Mucosa of rectum (tissue), 2 donors: ENCODE data around the gene DPP7.
"Not testable (repeated sequence)": the region's sequence is repeated elsewhere in the genome, so short reads cannot be mapped to it uniquely, and the experiment has no call there.

Source experiments
- H3K27ac ChIP-seq, 2 donors: one replicate each; pipeline ENCODE4 v1.7.0; 2013; ENCODE audit warnings: inconsistent platforms in 2 of 2, low read depth in 2 of 2, low read length in 2 of 2
- H3K27me3 ChIP-seq, 2 donors: one replicate each; pipeline ENCODE4 v1.7.0; 2013; ENCODE audit warnings: low read length in 2 of 2; ENCODE audit not compliant: control insufficient read depth in 2 of 2, insufficient read depth in 2 of 2
- H3K36me3 ChIP-seq, 2 donors: one replicate each; pipeline ENCODE4 v1.7.0; 2013; ENCODE audit warnings: low read length in 2 of 2; ENCODE audit not compliant: control insufficient read depth in 2 of 2, insufficient read depth in 2 of 2
- H3K4me1 ChIP-seq, 2 donors: one replicate each; pipeline ENCODE4 v1.7.0; 2013; ENCODE audit warnings: low read length in 2 of 2, mild to moderate bottlenecking in 1 of 2; ENCODE audit not compliant: control insufficient read depth in 2 of 2, insufficient read depth in 2 of 2
- H3K4me3 ChIP-seq, 2 donors: one replicate each; pipeline ENCODE4 v1.7.0; 2013; ENCODE audit warnings: low read length in 2 of 2
- H3K9ac ChIP-seq, 2 donors: one replicate each; pipeline ENCODE4 v1.7.0; 2013; ENCODE audit warnings: low read length in 2 of 2, low read depth in 1 of 2, mild to moderate bottlenecking in 1 of 2
- H3K9me3 ChIP-seq, 2 donors: one replicate each; pipeline ENCODE4 v1.7.0; 2013; ENCODE audit warnings: low read length in 2 of 2; ENCODE audit not compliant: control insufficient read depth in 2 of 2
- donor health status: healthy.
- donor health status: Normal muscosa, but diverticular disease.

The DPP7 gene

GRCh38 chr9:137128862-137129455, 14.4 kb upstream of the DPP7 start:
- peak overlapping the region; percentile 47 to 70 for H3K9ac ChIP-seq
- H3K4me3 ChIP-seq: peak overlapping the region; percentile 79 to 80
- no peaks in the 10 kb centered on the region for H3K9me3 ChIP-seq
- no peaks in the 10 kb centered on the region for H3K36me3 ChIP-seq
- no peaks in the 10 kb centered on the region for H3K27me3 ChIP-seq
- H3K27ac ChIP-seq: peak overlapping the region in 1 of 2 donors; percentile 52
- peaks cover 16 to 22% of the 10 kb centered on the region in 2 donors for H3K4me1 ChIP-seq

DNA sequence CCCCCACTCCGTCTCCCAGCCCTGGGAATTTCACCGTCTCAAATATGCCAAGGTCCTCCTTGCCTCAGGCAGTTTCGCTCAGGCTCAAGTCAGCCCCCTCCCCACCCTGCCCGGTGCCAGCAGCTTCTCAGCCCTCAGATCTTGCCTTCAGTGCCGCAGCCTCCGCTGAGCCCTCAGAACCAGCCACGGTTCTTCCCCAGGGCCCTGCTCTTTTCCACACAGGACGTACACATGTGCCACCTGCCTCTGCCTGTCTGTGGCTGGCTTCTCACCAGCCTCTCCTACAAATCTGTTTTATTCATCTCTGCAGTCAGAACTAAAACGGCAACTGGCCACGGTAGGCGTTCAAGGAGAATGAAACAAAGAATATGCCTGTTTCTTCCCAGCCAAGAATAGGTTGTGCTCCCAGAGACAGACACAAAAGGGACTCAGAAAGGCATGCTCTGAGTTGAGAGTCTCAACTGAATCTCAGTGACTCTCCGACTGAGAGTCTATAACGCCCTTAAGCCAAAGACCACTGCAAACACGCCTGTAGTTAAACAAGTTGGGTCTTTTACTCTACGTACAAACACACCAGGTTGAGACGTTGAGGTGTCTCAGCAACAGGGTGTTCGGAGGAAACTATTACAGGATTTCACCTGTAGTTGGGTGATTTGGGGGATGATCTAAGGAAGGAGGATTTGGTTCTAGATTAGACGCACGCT, 13.8 kb upstream of the DPP7 start:
- H3K36me3 ChIP-seq: no peaks in the 10 kb centered on the region
- peak overlapping the region in 1 of 2 donors; percentile 2 for H3K27ac ChIP-seq
- peaks cover 18 to 22% of the 10 kb centered on the region in 2 donors for H3K4me1 ChIP-seq
- H3K9me3 ChIP-seq: no peaks in the 10 kb centered on the region
- H3K4me3 ChIP-seq: peak overlapping the region; percentile 79 to 80
- no peaks in the 10 kb centered on the region for H3K27me3 ChIP-seq
- H3K9ac ChIP-seq: peak overlapping the region in 1 of 2 donors; percentile 16

GRCh38 chr9:137127301-137128157, 13.0 kb upstream of the DPP7 start:
- Histone ChIP-seq H3K9ac (peak overlapping the region; percentile 48 to 52), H3K4me1 (peaks cover 18 to 22% of the 10 kb centered on the region in 2 donors), H3K36me3 (no peaks in the 10 kb centered on the region), H3K9me3 (no peaks in the 10 kb centered on the region), H3K27ac (peak overlapping the region; percentile 29 to 43), H3K4me3 (peak overlapping the region; percentile 30 to 70), H3K27me3 (no peaks in the 10 kb centered on the region)

- Histone ChIP-seq H3K9ac (peak overlapping the region; percentile 24 to 48), H3K27ac (peak overlapping the region; percentile 29 to 43), H3K4me1 (peaks cover 18 to 22% of the 10 kb centered on the region in 2 donors), H3K27me3 (no peaks in the 10 kb centered on the region), H3K4me3 (peak overlapping the region; percentile 30 to 70), H3K36me3 (no peaks in the 10 kb centered on the region), H3K9me3 (no peaks in the 10 kb centered on the region)
Observed at GRCh38 chr9:137126786-137127185, 12.3 kb upstream of the DPP7 start.

- H3K9ac ChIP-seq, H3K9me3 ChIP-seq, H3K27me3 ChIP-seq, H3K4me3 ChIP-seq, H3K27ac ChIP-seq, H3K36me3 ChIP-seq: not testable (repeated sequence)
- H3K4me1 ChIP-seq: peaks cover 18 to 22% of the 10 kb centered on the region in 2 donors
Observed at GRCh38 chr9:137123952-137124462, 9.5 kb upstream of the DPP7 start.

GRCh38 chr9:137123468-137123837, 8.9 kb upstream of the DPP7 start:
- Histone ChIP-seq H3K4me1 (peaks cover 13 to 16% of the 10 kb centered on the region in 2 donors), H3K27me3 (no peaks in the 10 kb centered on the region), H3K27ac (no peak overlapping the region), H3K4me3 (no peak overlapping the region), H3K36me3 (no peaks in the 10 kb centered on the region), H3K9me3 (no peaks in the 10 kb centered on the region), H3K9ac (no peak overlapping the region)

DNA sequence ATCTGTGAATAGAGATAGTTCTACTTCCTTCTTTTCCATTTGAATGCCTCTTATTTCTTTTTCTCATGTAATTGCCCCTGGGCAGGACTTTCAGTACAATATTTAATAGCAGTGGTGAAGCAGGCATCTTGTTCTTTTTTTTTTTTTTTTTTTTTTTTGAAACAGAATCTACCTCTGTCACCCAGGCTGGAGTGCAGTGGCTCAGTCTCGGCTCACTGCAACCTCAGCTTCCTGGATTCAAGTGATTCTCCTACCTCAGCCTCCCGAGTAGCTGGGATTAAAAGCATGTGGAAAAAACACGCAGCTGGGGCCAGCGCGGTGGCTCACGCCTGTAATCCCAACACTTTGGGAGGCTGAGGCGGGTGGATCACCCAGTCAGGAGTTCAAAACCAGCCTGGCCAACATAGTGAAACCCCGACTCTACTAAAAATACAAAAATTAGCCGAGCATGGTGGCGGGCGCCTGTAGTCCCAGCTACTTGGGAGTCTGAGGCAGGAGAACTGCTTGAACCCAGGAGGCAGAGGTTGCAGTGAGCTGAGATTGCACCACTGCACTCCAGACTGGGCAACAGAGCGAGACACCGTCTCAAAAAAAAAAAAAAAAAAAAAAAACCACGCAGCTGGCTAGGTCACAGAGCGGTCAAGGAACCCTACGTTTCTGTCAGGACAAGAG, 8.4 kb upstream of the DPP7 start:
- H3K4me1 ChIP-seq: peaks cover 10 to 11% of the 10 kb centered on the region in 2 donors
- not testable (repeated sequence) for H3K9ac ChIP-seq, H3K27ac ChIP-seq, H3K27me3 ChIP-seq, H3K36me3 ChIP-seq, H3K9me3 ChIP-seq, H3K4me3 ChIP-seq

DNA sequence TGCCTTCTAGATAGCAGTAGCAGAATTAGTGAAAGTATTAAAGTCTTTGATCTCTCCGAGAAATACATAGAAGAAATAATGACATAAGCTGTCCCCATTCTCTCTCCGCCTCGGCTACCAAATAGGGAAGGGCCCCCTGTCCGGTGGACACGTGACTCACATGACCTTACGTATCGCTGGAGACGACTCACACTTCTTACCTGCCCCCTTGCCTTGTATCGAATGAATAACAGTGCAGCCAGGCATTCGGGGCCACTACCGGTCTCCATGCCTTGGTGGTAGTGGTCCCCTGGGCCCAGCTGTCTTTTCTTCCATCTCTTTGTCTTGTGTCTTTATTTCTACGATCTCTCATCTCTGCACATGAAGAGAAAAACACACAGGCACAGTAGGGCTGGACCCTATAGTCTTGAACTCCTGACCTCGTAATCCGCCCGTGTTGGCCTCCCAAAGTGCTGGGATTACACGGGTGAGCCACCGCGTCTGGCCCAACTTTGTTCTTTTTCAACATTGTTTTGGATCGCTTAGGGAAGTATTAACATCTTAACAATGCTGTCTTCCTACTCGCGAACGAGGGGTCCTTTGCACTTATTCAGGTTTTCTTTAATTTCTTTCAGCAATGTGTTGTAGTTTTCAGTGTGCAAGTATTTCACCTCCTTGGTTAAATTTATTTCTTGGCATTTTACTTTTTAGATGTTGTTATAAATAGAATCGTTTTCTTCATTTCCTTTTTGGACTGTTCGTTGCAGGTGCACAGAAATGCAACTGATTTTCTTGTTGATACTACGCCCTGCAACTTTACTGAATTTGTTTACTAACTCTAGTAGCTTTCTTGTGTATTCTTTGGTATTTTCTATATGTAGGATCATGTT, 7.6 kb upstream of the DPP7 start:
- H3K4me3 ChIP-seq, H3K27ac ChIP-seq, H3K4me1 ChIP-seq, H3K27me3 ChIP-seq, H3K9me3 ChIP-seq, H3K9ac ChIP-seq, H3K36me3 ChIP-seq: not testable (repeated sequence)

DNA sequence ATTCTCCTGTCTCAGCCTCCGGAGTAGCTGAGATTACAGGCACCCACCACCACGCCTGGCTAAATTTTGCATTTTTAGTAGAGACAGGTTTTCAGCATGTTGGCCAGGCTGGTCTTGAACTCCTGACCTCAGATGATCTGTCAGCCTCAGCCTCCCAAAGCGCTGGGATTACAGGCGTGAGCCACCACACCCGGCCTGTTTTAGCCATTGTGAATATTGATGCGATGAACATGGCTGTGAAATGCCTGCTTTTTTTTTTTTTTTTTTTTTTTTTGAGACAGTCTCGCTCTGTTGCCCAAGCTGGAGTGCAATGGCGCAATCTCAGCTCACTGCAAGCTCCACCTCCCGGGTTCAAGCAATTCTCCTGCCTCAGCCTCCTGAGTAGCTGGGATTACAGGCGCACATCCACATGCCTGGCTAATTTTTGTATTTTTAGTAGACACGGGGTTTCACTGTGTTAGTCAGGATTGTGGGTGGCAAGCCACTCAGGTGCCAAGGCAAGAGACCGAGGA, 3.6 kb upstream of the DPP7 start:
- not testable (repeated sequence) for H3K4me3 ChIP-seq, H3K27me3 ChIP-seq, H3K36me3 ChIP-seq, H3K4me1 ChIP-seq, H3K9ac ChIP-seq, H3K9me3 ChIP-seq, H3K27ac ChIP-seq
